Trophoblast cell (in vitro differentiated cells and primary cell): ENCODE results near the gene CMTM4.

Source experiments
- DNase-seq, 2 donors: peaks; one replicate each; pipeline ENCODE4 v3.0.0-alpha.2; 2016
- H2AFZ ChIP-seq: 2 replicates; pipeline ENCODE4 v1.6.1; 2013; ENCODE audit warnings: low read length, moderate library complexity, mild to moderate bottlenecking; ENCODE audit not compliant: insufficient read depth, poor library complexity
- H2AK5ac ChIP-seq: 2 replicates; pipeline ENCODE4 v1.6.1; 2013; ENCODE audit warnings: mild to moderate bottlenecking, low read length
- H2BK120ac ChIP-seq: 2 replicates; pipeline ENCODE4 v1.6.1; 2013; ENCODE audit warnings: low read length, mild to moderate bottlenecking, moderate library complexity; ENCODE audit not compliant: insufficient read depth, poor library complexity
- H2BK12ac ChIP-seq: 2 replicates; pipeline ENCODE4 v1.6.1; 2013; ENCODE audit warnings: mild to moderate bottlenecking, low read length, moderate library complexity
- H2BK5ac ChIP-seq: 2 replicates; pipeline ENCODE4 v1.6.1; 2013; ENCODE audit warnings: low read length, low read depth, moderate library complexity, mild to moderate bottlenecking; ENCODE audit not compliant: poor library complexity
- H3K14ac ChIP-seq: 2 replicates; pipeline ENCODE4 v1.6.1; 2013; ENCODE audit warnings: mild to moderate bottlenecking, low read length
- H3K18ac ChIP-seq: 2 replicates; pipeline ENCODE4 v1.6.1; 2013; ENCODE audit warnings: mild to moderate bottlenecking, low read length
- H3K23ac ChIP-seq: 2 replicates; pipeline ENCODE4 v1.6.1; 2013; ENCODE audit warnings: low read length
- H3K27ac ChIP-seq: 2 replicates; pipeline ENCODE4 v1.5.1; 2013; ENCODE audit warnings: low read depth, mild to moderate bottlenecking, inconsistent platforms, low read length, moderate library complexity
- H3K27me3 ChIP-seq: 2 replicates; pipeline ENCODE4 v1.6.1; 2013; ENCODE audit warnings: inconsistent platforms, mild to moderate bottlenecking, low read length, moderate library complexity; ENCODE audit not compliant: insufficient read depth
- H3K36me3 ChIP-seq, 2 experiments: 1 replicate in 1 of 2; 2 replicates in 1 of 2; pipeline ENCODE4 v1.6.1; 2013; ENCODE audit warnings: low read length in 2 of 2, mild to moderate bottlenecking in 2 of 2, moderate library complexity in 1 of 2; ENCODE audit not compliant: insufficient read depth in 2 of 2, control insufficient read depth in 1 of 2
- H3K4ac ChIP-seq: 2 replicates; pipeline ENCODE4 v1.6.1; 2013; ENCODE audit warnings: low read depth, mild to moderate bottlenecking, low read length, moderate library complexity
- H3K4me1 ChIP-seq, 2 experiments: 1 replicate in 1 of 2; 2 replicates in 1 of 2; pipeline ENCODE4 v1.6.1; 2013; ENCODE audit warnings: low read length in 2 of 2, mild to moderate bottlenecking in 2 of 2, moderate library complexity in 1 of 2; ENCODE audit not compliant: insufficient read depth in 2 of 2, control insufficient read depth in 1 of 2
- H3K4me2 ChIP-seq: 2 replicates; pipeline ENCODE4 v1.6.1; 2013; ENCODE audit warnings: inconsistent platforms, mild to moderate bottlenecking, low read length, moderate library complexity
- H3K4me3 ChIP-seq: 2 replicates; pipeline ENCODE4 v1.5.1; 2013; ENCODE audit warnings: mild to moderate bottlenecking, low read depth, low read length, inconsistent platforms
- H3K79me1 ChIP-seq: one replicate; pipeline ENCODE4 v1.6.1; 2013; ENCODE audit warnings: low read length
- H3K79me2 ChIP-seq: 2 replicates; pipeline ENCODE4 v1.6.1; 2013; ENCODE audit warnings: low read length, mild to moderate bottlenecking; ENCODE audit not compliant: control insufficient read depth, insufficient read depth, poor library complexity
- H3K9ac ChIP-seq: 2 replicates; pipeline ENCODE4 v1.6.1; 2013; ENCODE audit warnings: mild to moderate bottlenecking, low read length
- H3K9me3 ChIP-seq: 2 replicates; pipeline ENCODE4 v1.6.1; 2013; ENCODE audit warnings: low read depth, mild to moderate bottlenecking, control low read depth, inconsistent platforms, low read length; ENCODE audit not compliant: insufficient read depth
- H4K12ac ChIP-seq: 2 replicates; pipeline ENCODE4 v1.6.1; 2013; ENCODE audit warnings: low read depth, mild to moderate bottlenecking, low read length, moderate library complexity
- H4K8ac ChIP-seq: 2 replicates; pipeline ENCODE4 v1.6.1; 2013; ENCODE audit warnings: low read depth, mild to moderate bottlenecking, low read length, moderate library complexity
- H4K91ac ChIP-seq: one replicate; pipeline ENCODE4 v1.6.1; 2013; ENCODE audit warnings: low read depth, mild to moderate bottlenecking, low read length, moderate library complexity
- WGBS: extraction: QIAGEN DNeasy Blood & Tissue Kit; methylation state at CpG from one replicate; pipeline ENCODE4 v1.1.7; 2013; ENCODE audit warnings: missing lambda C conversion rate; ENCODE audit not compliant: insufficient read length, insufficient coverage; ENCODE audit errors: extremely low coverage; 5-methylcytosine and 5-hydroxymethylcytosine counted together

Gene CMTM4

DNA sequence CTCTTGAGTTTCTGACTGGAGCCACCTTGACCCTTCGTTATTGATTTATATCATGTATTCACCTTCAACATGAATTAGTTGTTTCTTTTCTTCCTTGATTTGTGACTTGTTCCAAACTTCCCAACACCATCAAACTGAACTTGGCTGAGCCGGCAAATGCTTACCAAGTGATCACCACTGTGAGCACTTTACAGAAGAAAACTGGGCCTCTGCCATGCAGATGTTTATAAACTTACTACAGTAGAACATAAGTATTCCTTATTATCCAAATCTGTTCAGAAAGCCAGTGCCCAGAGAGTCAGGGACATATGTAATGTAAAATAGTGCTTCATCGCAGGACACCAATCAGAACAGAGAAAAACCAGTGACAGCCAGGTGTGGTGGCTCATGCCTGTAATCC lies 19.9 kb downstream of the CMTM4 start:
- Histone ChIP-seq H3K9ac (no peak overlapping the region), H3K23ac (no peak overlapping the region), H3K4ac (no peak overlapping the region), H3K79me1 (no peaks in the 10 kb centered on the region), H4K91ac (no peak overlapping the region), H2BK12ac (no peak overlapping the region), H2BK5ac (no peak overlapping the region), H2AK5ac (no peak overlapping the region), H3K79me2 (no peaks in the 10 kb centered on the region), H2AFZ (no peak overlapping the region), H3K27me3 (no peaks in the 10 kb centered on the region), H3K4me1 (peaks cover 2% of the 10 kb centered on the region in 2 experiments), H4K12ac (no peak overlapping the region), H4K8ac (no peak overlapping the region), H3K18ac (no peak overlapping the region), H3K14ac (no peak overlapping the region), H3K4me2 (no peak overlapping the region), H2BK120ac (no peak overlapping the region), H3K4me3 (no peak overlapping the region), H3K36me3 (peaks cover 4 to 5% of the 10 kb centered on the region in 2 experiments), H3K9me3 (no peaks in the 10 kb centered on the region), H3K27ac (no peak overlapping the region)
- no peak for DNase-seq
- no CpG with 5 or more reads among the region's 3 CpGs for WGBS

DNA sequence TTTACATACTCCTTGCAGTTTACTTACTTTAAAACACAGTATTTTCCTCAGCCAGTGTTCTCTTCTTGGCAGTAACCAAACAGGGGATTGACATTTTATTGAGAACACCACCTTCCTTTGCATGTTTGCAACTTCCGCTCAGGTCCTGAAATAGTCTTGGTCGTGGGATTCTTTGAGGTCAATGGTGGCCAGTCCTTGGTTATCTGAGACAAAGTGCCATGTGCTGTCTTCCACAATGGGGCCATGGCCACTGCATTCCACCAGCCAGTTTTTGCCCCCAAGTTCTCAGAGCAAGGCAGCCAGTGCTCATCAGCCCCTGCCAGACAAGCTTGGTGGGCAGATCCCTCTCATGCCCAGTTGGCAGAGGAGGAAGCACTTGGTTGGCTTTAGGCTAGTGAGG lies 22.9 kb downstream of the CMTM4 start:
- Histone ChIP-seq H3K27ac (no peak overlapping the region), H3K18ac (peak overlapping the region; percentile 39), H2BK12ac (no peak overlapping the region), H3K27me3 (no peaks in the 10 kb centered on the region), H3K79me2 (no peaks in the 10 kb centered on the region), H3K14ac (peak overlapping the region; percentile 47), H4K12ac (no peak overlapping the region), H2BK5ac (no peak overlapping the region), H4K91ac (no peak overlapping the region), H3K4me1 (peaks cover 2% of the 10 kb centered on the region in 2 experiments), H3K9ac (no peak overlapping the region), H3K4me2 (no peak overlapping the region), H4K8ac (no peak overlapping the region), H3K79me1 (no peaks in the 10 kb centered on the region), H3K36me3 (peaks cover 3 to 5% of the 10 kb centered on the region in 2 experiments), H3K23ac (no peak overlapping the region), H3K9me3 (no peaks in the 10 kb centered on the region), H2AK5ac (no peak overlapping the region), H2AFZ (no peak overlapping the region), H3K4ac (no peak overlapping the region), H2BK120ac (no peak overlapping the region), H3K4me3 (no peak overlapping the region)
- no CpG with 5 or more reads among the region's 2 CpGs for WGBS
- DNase-seq = no peak

DNA sequence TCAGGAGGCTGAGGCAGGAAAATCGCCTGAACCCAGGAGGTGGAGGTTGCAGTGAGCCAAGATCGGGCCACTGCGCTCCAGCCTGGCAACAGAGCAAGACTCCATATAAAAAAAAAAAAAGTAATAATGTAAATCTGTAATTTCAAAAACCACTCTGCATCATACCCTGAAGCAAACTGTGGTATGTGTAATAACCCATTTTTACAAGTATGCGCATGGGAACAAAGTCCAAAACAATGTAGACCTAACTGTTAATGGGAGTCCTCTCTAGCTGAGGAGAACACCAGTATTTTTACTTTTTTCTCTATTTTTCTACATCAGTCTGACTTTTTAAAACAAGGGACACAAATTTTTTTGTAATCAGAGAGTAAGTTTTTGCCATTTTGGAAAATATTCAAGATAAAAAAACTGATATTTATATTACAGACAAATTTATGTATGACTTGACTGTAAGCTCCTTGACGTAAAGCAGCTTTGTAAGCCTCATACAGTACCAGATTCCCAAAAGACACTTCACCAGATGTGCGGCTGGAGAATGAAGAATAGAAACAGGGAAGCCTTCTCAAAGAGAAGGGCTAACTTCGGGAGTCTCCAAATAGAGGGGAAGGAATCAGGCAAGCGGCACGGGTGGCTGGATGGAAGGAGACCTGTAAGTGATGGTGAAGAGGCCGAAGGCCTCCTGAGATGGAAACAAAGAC lies 25.7 kb downstream of the CMTM4 start:
- Histone ChIP-seq H3K27ac (no peak overlapping the region), H2AFZ (no peak overlapping the region), H2BK120ac (no peak overlapping the region), H3K23ac (no peak overlapping the region), H3K36me3 (peaks cover 2% of the 10 kb centered on the region in 2 experiments), H3K4me3 (no peak overlapping the region), H2BK5ac (no peak overlapping the region), H4K12ac (no peak overlapping the region), H2AK5ac (no peak overlapping the region), H3K4me2 (no peak overlapping the region), H3K9ac (no peak overlapping the region), H3K4ac (no peak overlapping the region), H4K91ac (no peak overlapping the region), H3K27me3 (no peaks in the 10 kb centered on the region), H2BK12ac (no peak overlapping the region), H3K18ac (no peak overlapping the region), H3K79me2 (no peaks in the 10 kb centered on the region), H3K9me3 (no peaks in the 10 kb centered on the region), H3K14ac (no peak overlapping the region), H3K79me1 (no peaks in the 10 kb centered on the region), H3K4me1 (no peaks in the 10 kb centered on the region), H4K8ac (no peak overlapping the region)
- no CpG with 5 or more reads among the region's 10 CpGs for WGBS
- no peak for DNase-seq

DNA sequence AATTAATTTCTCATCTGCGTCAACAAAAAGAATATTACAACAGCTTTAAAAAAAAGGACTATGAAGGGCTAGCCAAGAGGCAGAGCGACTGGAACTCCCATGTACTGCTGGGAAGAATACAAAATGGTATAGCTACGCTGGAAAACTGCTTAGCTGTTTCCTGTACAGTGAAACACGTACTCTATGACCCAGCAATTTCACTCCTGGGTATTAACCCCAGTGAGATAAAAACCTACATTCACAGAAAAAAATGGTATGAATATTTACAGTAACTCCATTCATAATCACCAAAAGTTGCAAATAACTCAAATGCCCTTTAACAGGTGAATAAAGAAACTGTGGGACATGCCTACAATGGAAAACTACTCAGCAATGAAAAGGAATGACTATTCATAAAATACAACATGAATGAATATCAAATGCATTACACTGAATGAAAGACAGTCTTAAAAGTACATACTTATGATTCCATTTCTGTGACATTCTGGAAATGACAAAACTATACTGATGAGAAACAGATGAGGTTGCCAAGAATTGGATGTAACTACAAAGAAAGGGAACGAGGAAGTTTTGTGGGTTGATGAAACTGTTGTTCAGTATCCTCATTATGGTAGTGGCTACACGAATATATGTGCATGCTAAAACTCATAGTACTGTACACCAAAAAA lies 27.6 kb downstream of the CMTM4 start:
- no peak overlapping the region for H3K4me2 ChIP-seq
- H3K79me2 ChIP-seq = no peaks in the 10 kb centered on the region
- no peak overlapping the region for H2AK5ac ChIP-seq
- peaks cover 0 to 1% of the 10 kb centered on the region in 2 experiments for H3K36me3 ChIP-seq
- H3K9ac ChIP-seq = no peak overlapping the region
- H3K4me1 ChIP-seq = no peaks in the 10 kb centered on the region
- H4K12ac ChIP-seq = no peak overlapping the region
- WGBS = no CpG with 5 or more reads among the region's 6 CpGs
- no peaks in the 10 kb centered on the region for H3K9me3 ChIP-seq
- H3K27ac ChIP-seq = no peak overlapping the region
- H2BK12ac ChIP-seq = no peak overlapping the region
- no peak overlapping the region for H4K91ac ChIP-seq
- no peak overlapping the region for H2AFZ ChIP-seq
- H3K14ac ChIP-seq = no peak overlapping the region
- no peak overlapping the region for H3K23ac ChIP-seq
- H2BK120ac ChIP-seq = no peak overlapping the region
- DNase-seq = peak in 1 of 2 donors; percentile 52
- H3K4me3 ChIP-seq = no peak overlapping the region
- no peak overlapping the region for H2BK5ac ChIP-seq
- no peak overlapping the region for H4K8ac ChIP-seq
- no peaks in the 10 kb centered on the region for H3K27me3 ChIP-seq
- H3K4ac ChIP-seq = no peak overlapping the region
- H3K18ac ChIP-seq = no peak overlapping the region
- no peaks in the 10 kb centered on the region for H3K79me1 ChIP-seq
